ENCODE measurements around the gene CALM1. TPM values are rescaled to one million over a fixed set of nuclear protein-coding genes. Genes with fewer than 3 reads are reported as not detected.

CALM1 gene
- polyA plus RNA-seq, 1 donor from 2014 or later: 373 TPM

Other genes starting within 250 kb of the CALM1 start
- gene PSMC1, start 140.5 kb upstream of the CALM1 start, polyA plus RNA-seq: 255 and 287 TPM in 2 replicates
- gene NRDE2, start 65.1 kb upstream of the CALM1 start, polyA plus RNA-seq: 9.5 and 9.7 TPM in 2 replicates

Data from neural cell (in vitro differentiated cells).